ENCODE results near the gene DAPK1.
A peak's percentile ranks its signal among the peaks of the same experiment; 100 is the strongest.

DAPK1 gene

GRCh38 chr9:87622923-87623322, 125.3 kb downstream of the DAPK1 start:
- H2AK5ac ChIP-seq (ENCODE audit: low read length, severe bottlenecking) = no peak overlapping the region
- no peak overlapping the region for H2BK15ac ChIP-seq (ENCODE audit: low read depth, poor library complexity, severe bottlenecking)
- H3K14ac ChIP-seq (ENCODE audit: low read length in 2 of 2) = no peak overlapping the region
- no peak overlapping the region for H3K27ac ChIP-seq (ENCODE audit: low read length, poor library complexity, severe bottlenecking)
- no peak overlapping the region for H3K18ac ChIP-seq (ENCODE audit: low read depth in 1 of 2, low read length in 2 of 2)
- DNase-seq = peak; percentile 15
- WGBS = 93% methylated on average over 2 of the region's 2 CpGs
- H3K9ac ChIP-seq (ENCODE audit: low read length) = no peak overlapping the region
- H2BK120ac ChIP-seq (ENCODE audit: low read depth, low read length) = no peak overlapping the region
- no peak overlapping the region for H4K8ac ChIP-seq (ENCODE audit: low read length)
- peaks cover 48% of the 10 kb centered on the region for H3K79me1 ChIP-seq (replicated peaks; ENCODE audit: low read length, poor library complexity, severe bottlenecking)
- no peak overlapping the region for H3K23ac ChIP-seq (ENCODE audit: low read length in 2 of 2)
- H3K36me3 ChIP-seq (ENCODE audit: control insufficient read depth in 1 of 2, insufficient read depth in 2 of 2, low read depth in 1 of 2, low read length in 2 of 2) = peaks cover 3 to 44% of the 10 kb centered on the region in 2 experiments
- H2BK12ac ChIP-seq (ENCODE audit: low read length in 2 of 2) = no peak overlapping the region
- peaks cover 0 to 6% of the 10 kb centered on the region in 2 experiments for H3K27me3 ChIP-seq (ENCODE audit: control insufficient read depth in 1 of 2, insufficient read depth in 1 of 2, low read length in 2 of 2)
- H3K4me3 ChIP-seq (ENCODE audit: insufficient read depth in 1 of 2, low read depth in 1 of 2, low read length in 2 of 2) = no peak overlapping the region
- no peak overlapping the region for H2AFZ ChIP-seq (ENCODE audit: low read depth, low read length)
- peaks cover 2% of the 10 kb centered on the region for H3K4me1 ChIP-seq (ENCODE audit: control insufficient read depth, insufficient read depth, low read depth, low read length)
- H2BK5ac ChIP-seq (ENCODE audit: low read depth, low read length, poor library complexity, severe bottlenecking) = no peak overlapping the region
- H3K4ac ChIP-seq (ENCODE audit: low read depth in 1 of 2, low read length in 2 of 2) = no peak overlapping the region
- no peak overlapping the region for H3K4me2 ChIP-seq (ENCODE audit: low read length, poor library complexity, severe bottlenecking)
- H3K9me3 ChIP-seq (ENCODE audit: control insufficient read depth, low read length) = peaks cover 7% of the 10 kb centered on the region
- H4K91ac ChIP-seq (ENCODE audit: low read length) = no peak overlapping the region

GRCh38 chr9:87628346-87628745, 130.7 kb downstream of the DAPK1 start:
- Histone ChIP-seq H3K27ac (ENCODE audit: low read length, poor library complexity, severe bottlenecking) (no peak overlapping the region), H3K9ac (ENCODE audit: low read length) (no peak overlapping the region), H2BK120ac (ENCODE audit: low read depth, low read length) (no peak overlapping the region), H3K27me3 (ENCODE audit: control insufficient read depth in 1 of 2, insufficient read depth in 1 of 2, low read length in 2 of 2) (no peaks in the 10 kb centered on the region), H3K4me1 (ENCODE audit: control insufficient read depth, insufficient read depth, low read depth, low read length) (peaks cover 2% of the 10 kb centered on the region), H3K9me3 (ENCODE audit: control insufficient read depth, low read length) (peaks cover 14% of the 10 kb centered on the region), H3K4me2 (ENCODE audit: low read length, poor library complexity, severe bottlenecking) (no peak overlapping the region), H3K14ac (ENCODE audit: low read length in 2 of 2) (no peak overlapping the region), H3K4ac (ENCODE audit: low read depth in 1 of 2, low read length in 2 of 2) (no peak overlapping the region), H3K18ac (ENCODE audit: low read depth in 1 of 2, low read length in 2 of 2) (no peak overlapping the region), H2BK15ac (ENCODE audit: low read depth, poor library complexity, severe bottlenecking) (no peak overlapping the region), H3K36me3 (ENCODE audit: control insufficient read depth in 1 of 2, insufficient read depth in 2 of 2, low read depth in 1 of 2, low read length in 2 of 2) (peaks cover 0 to 32% of the 10 kb centered on the region in 2 experiments), H3K4me3 (ENCODE audit: insufficient read depth in 1 of 2, low read depth in 1 of 2, low read length in 2 of 2) (no peak overlapping the region), H2BK5ac (ENCODE audit: low read depth, low read length, poor library complexity, severe bottlenecking) (no peak overlapping the region), H2AFZ (ENCODE audit: low read depth, low read length) (no peak overlapping the region), H2BK12ac (ENCODE audit: low read length in 2 of 2) (no peak overlapping the region), H4K91ac (ENCODE audit: low read length) (no peak overlapping the region), H3K79me1 (replicated peaks; ENCODE audit: low read length, poor library complexity, severe bottlenecking) (peaks cover 46% of the 10 kb centered on the region), H4K8ac (ENCODE audit: low read length) (no peak overlapping the region), H2AK5ac (ENCODE audit: low read length, severe bottlenecking) (no peak overlapping the region), H3K23ac (ENCODE audit: low read length in 2 of 2) (no peak overlapping the region)
- no peak for DNase-seq
- WGBS = 93% methylated on average over 5 of the region's 6 CpGs

- Histone ChIP-seq H2AK5ac (ENCODE audit: low read length, severe bottlenecking) (no peak overlapping the region), H3K9me3 (ENCODE audit: control insufficient read depth, low read length) (peaks cover 11% of the 10 kb centered on the region), H3K4me3 (ENCODE audit: insufficient read depth in 1 of 2, low read depth in 1 of 2, low read length in 2 of 2) (no peak overlapping the region), H2BK120ac (ENCODE audit: low read depth, low read length) (no peak overlapping the region), H3K4me2 (ENCODE audit: low read length, poor library complexity, severe bottlenecking) (no peak overlapping the region), H4K8ac (ENCODE audit: low read length) (no peak overlapping the region), H3K14ac (ENCODE audit: low read length in 2 of 2) (no peak overlapping the region), H3K27me3 (ENCODE audit: control insufficient read depth in 1 of 2, insufficient read depth in 1 of 2, low read length in 2 of 2) (no peaks in the 10 kb centered on the region), H3K27ac (ENCODE audit: low read length, poor library complexity, severe bottlenecking) (no peak overlapping the region), H2BK5ac (ENCODE audit: low read depth, low read length, poor library complexity, severe bottlenecking) (no peak overlapping the region), H3K4me1 (ENCODE audit: control insufficient read depth, insufficient read depth, low read depth, low read length) (peaks cover 2% of the 10 kb centered on the region), H2AFZ (ENCODE audit: low read depth, low read length) (no peak overlapping the region), H3K4ac (ENCODE audit: low read depth in 1 of 2, low read length in 2 of 2) (no peak overlapping the region), H3K9ac (ENCODE audit: low read length) (no peak overlapping the region), H2BK15ac (ENCODE audit: low read depth, poor library complexity, severe bottlenecking) (no peak overlapping the region), H3K36me3 (ENCODE audit: control insufficient read depth in 1 of 2, insufficient read depth in 2 of 2, low read depth in 1 of 2, low read length in 2 of 2) (peaks cover 0 to 34% of the 10 kb centered on the region in 2 experiments), H2BK12ac (ENCODE audit: low read length in 2 of 2) (no peak overlapping the region), H3K79me1 (replicated peaks; ENCODE audit: low read length, poor library complexity, severe bottlenecking) (peaks cover 48% of the 10 kb centered on the region), H3K23ac (ENCODE audit: low read length in 2 of 2) (no peak overlapping the region), H4K91ac (ENCODE audit: low read length) (no peak overlapping the region), H3K18ac (ENCODE audit: low read depth in 1 of 2, low read length in 2 of 2) (no peak overlapping the region)
- 94% methylated on average over 5 of the region's 6 CpGs for WGBS
- no peak for DNase-seq
Measured at GRCh38 chr9:87629104-87629503, 131.4 kb downstream of the DAPK1 start.

- Histone ChIP-seq H4K91ac (ENCODE audit: low read length) (no peak overlapping the region), H2BK12ac (ENCODE audit: low read length in 2 of 2) (no peak overlapping the region), H3K18ac (ENCODE audit: low read depth in 1 of 2, low read length in 2 of 2) (no peak overlapping the region), H2AFZ (ENCODE audit: low read depth, low read length) (no peak overlapping the region), H2BK120ac (ENCODE audit: low read depth, low read length) (no peak overlapping the region), H4K8ac (ENCODE audit: low read length) (no peak overlapping the region), H3K4ac (ENCODE audit: low read depth in 1 of 2, low read length in 2 of 2) (no peak overlapping the region), H3K4me2 (ENCODE audit: low read length, poor library complexity, severe bottlenecking) (no peak overlapping the region), H3K14ac (ENCODE audit: low read length in 2 of 2) (no peak overlapping the region), H2BK15ac (ENCODE audit: low read depth, poor library complexity, severe bottlenecking) (no peak overlapping the region), H3K9me3 (ENCODE audit: control insufficient read depth, low read length) (peaks cover 7% of the 10 kb centered on the region), H3K27me3 (ENCODE audit: control insufficient read depth in 1 of 2, insufficient read depth in 1 of 2, low read length in 2 of 2) (no peaks in the 10 kb centered on the region), H2AK5ac (ENCODE audit: low read length, severe bottlenecking) (no peak overlapping the region), H3K9ac (ENCODE audit: low read length) (no peak overlapping the region), H3K79me1 (replicated peaks; ENCODE audit: low read length, poor library complexity, severe bottlenecking) (peaks cover 52% of the 10 kb centered on the region), H3K4me3 (ENCODE audit: insufficient read depth in 1 of 2, low read depth in 1 of 2, low read length in 2 of 2) (no peak overlapping the region), H2BK5ac (ENCODE audit: low read depth, low read length, poor library complexity, severe bottlenecking) (no peak overlapping the region), H3K27ac (ENCODE audit: low read length, poor library complexity, severe bottlenecking) (no peak overlapping the region), H3K23ac (ENCODE audit: low read length in 2 of 2) (no peak overlapping the region), H3K36me3 (ENCODE audit: control insufficient read depth in 1 of 2, insufficient read depth in 2 of 2, low read depth in 1 of 2, low read length in 2 of 2) (peaks cover 0 to 35% of the 10 kb centered on the region in 2 experiments), H3K4me1 (ENCODE audit: control insufficient read depth, insufficient read depth, low read depth, low read length) (peaks cover 2% of the 10 kb centered on the region)
- DNase-seq = no peak
- 91% methylated on average over 3 of the region's 3 CpGs for WGBS
Measured at GRCh38 chr9:87630266-87630665, 132.6 kb downstream of the DAPK1 start.

All from mesenchymal stem cell (in vitro differentiated cells and primary cell).